Natural killer cell (primary cell): Measurements from ENCODE around the gene TBATA. TPM values are rescaled to one million over a fixed set of nuclear protein-coding genes. Genes with fewer than 3 reads are reported as not detected.

Source experiments
- ATAC-seq, 3 donors: fragments of 150-1000 bp in 2 of 3; fragments of 200-7000 bp in 1 of 3; cut with Tn5 transposase; 1 replicate in 1 of 3; 2 replicates in 2 of 3; pipeline ENCODE4 v1.10.0; 2021; ENCODE audit warnings: mild to moderate bottlenecking in 2 of 3, moderate library complexity in 2 of 3
- DNase-seq, 2 donors: peaks; one replicate each; pipeline versions ENCODE4 v3.0.0 to v3.0.0-alpha.2; 2013 to 2021; ENCODE audit warnings: mixed read lengths in 1 of 2
- H3K27ac ChIP-seq: one replicate; pipeline ENCODE4 v1.5.1; 2013; ENCODE audit warnings: mild to moderate bottlenecking, low read length
- H3K27me3 ChIP-seq: one replicate; pipeline ENCODE4 v1.6.1; 2013; ENCODE audit warnings: low read length; ENCODE audit not compliant: control insufficient read depth, insufficient read depth
- H3K36me3 ChIP-seq: one replicate; pipeline ENCODE4 v1.6.1; 2013; ENCODE audit warnings: low read length; ENCODE audit not compliant: control insufficient read depth, insufficient read depth
- H3K4me1 ChIP-seq: one replicate; pipeline ENCODE4 v1.6.1; 2013; ENCODE audit warnings: low read length; ENCODE audit not compliant: control insufficient read depth, insufficient read depth
- H3K4me3 ChIP-seq: one replicate; pipeline ENCODE4 v1.5.1; 2013; ENCODE audit warnings: low read length
- H3K9me3 ChIP-seq: one replicate; pipeline ENCODE4 v1.6.1; 2013; ENCODE audit warnings: low read length; ENCODE audit not compliant: control insufficient read depth, insufficient read depth
- H3K27ac Mint-ChIP-seq, 2 donors: one replicate each; pipeline ENCODE4 v1.8.0; 2022; ENCODE audit warnings: mild to moderate bottlenecking in 2 of 2, mixed read lengths in 2 of 2, moderate library complexity in 1 of 2
- H3K27me3 Mint-ChIP-seq, 2 donors: one replicate each; pipeline ENCODE4 v1.8.0; 2022; ENCODE audit warnings: low read depth in 2 of 2, mixed read lengths in 2 of 2
- H3K36me3 Mint-ChIP-seq: one replicate; pipeline ENCODE4 v1.8.0; 2022; ENCODE audit warnings: mixed read lengths
- H3K4me1 Mint-ChIP-seq, 2 donors: one replicate each; pipeline ENCODE4 v1.8.0; 2022; ENCODE audit warnings: mixed read lengths in 2 of 2
- H3K4me3 Mint-ChIP-seq: one replicate; pipeline ENCODE4 v1.8.0; 2022; ENCODE audit warnings: mild to moderate bottlenecking, moderate library complexity, mixed read lengths
- H3K9me3 Mint-ChIP-seq, 2 donors: one replicate each; pipeline ENCODE4 v1.8.0; 2022; ENCODE audit warnings: mixed read lengths in 2 of 2
- WGBS: methylation state at CpG from one replicate; pipeline ENCODE4 v1.1.7; 2013; ENCODE audit warnings: missing lambda C conversion rate; ENCODE audit not compliant: insufficient coverage; 5-methylcytosine and 5-hydroxymethylcytosine counted together
- intact Hi-C: fragments of 100-400 bp; cut with micrococcal nuclease; formaldehyde crosslinking; loops from one replicate; pipeline ENCODE4 v1.14.2; 2022
- total RNA-seq, 4 donors: library from RNA; stranded (reverse); fragments of 120-200 nt in 1 of 4; gene quantifications; one replicate each; pipeline versions ENCODE4 v1.2.3 to v1.2.4, GENCODE V29; 2013 to 2022
- TF ChIP-seq, protein P1 (sequence below): fragments of 200-600 bp; IDR thresholded peaks from one replicate; pipeline ENCODE4 v1.8.0; 2022; ENCODE audit warnings: antibody characterized with exemption

TBATA gene
- total RNA-seq, 3 donors from 2014 or later (not counting 1 experiment from before 2014, with no cell fraction given): 0.16 TPM; not detected in 2

- Mint-ChIP-seq H3K36me3 (no peaks in the 10 kb centered on the region), H3K4me1 (peaks cover 17 to 19% of the 10 kb centered on the region in 2 donors), H3K27ac (no peak overlapping the region), H3K4me3 (no peak overlapping the region), H3K9me3 (no peaks in the 10 kb centered on the region), H3K27me3 (no peaks in the 10 kb centered on the region)
- intact Hi-C loops: no loop called here
- no peak for ATAC-seq
- no peak overlapping the region for H3K4me3 ChIP-seq
- DNase-seq: no peak
- 82% methylated on average over 2 of the region's 2 CpGs for WGBS
- no peak overlapping the region for H3K27ac ChIP-seq
- H3K4me1 ChIP-seq: peaks cover 3% of the 10 kb centered on the region
- H3K9me3 ChIP-seq: no peaks in the 10 kb centered on the region
- no peaks in the 10 kb centered on the region for H3K36me3 ChIP-seq
- no peaks in the 10 kb centered on the region for H3K27me3 ChIP-seq
- TF ChIP-seq, protein P1, sequence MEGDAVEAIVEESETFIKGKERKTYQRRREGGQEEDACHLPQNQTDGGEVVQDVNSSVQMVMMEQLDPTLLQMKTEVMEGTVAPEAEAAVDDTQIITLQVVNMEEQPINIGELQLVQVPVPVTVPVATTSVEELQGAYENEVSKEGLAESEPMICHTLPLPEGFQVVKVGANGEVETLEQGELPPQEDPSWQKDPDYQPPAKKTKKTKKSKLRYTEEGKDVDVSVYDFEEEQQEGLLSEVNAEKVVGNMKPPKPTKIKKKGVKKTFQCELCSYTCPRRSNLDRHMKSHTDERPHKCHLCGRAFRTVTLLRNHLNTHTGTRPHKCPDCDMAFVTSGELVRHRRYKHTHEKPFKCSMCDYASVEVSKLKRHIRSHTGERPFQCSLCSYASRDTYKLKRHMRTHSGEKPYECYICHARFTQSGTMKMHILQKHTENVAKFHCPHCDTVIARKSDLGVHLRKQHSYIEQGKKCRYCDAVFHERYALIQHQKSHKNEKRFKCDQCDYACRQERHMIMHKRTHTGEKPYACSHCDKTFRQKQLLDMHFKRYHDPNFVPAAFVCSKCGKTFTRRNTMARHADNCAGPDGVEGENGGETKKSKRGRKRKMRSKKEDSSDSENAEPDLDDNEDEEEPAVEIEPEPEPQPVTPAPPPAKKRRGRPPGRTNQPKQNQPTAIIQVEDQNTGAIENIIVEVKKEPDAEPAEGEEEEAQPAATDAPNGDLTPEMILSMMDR: no peak
Measured at GRCh38 chr10:70728328-70728727, 56.8 kb downstream of the TBATA start.

- DNase-seq (no peak), ATAC-seq (no peak)
- Histone ChIP-seq H3K27ac (no peak overlapping the region), H3K4me3 (no peak overlapping the region), H3K36me3 (no peaks in the 10 kb centered on the region), H3K9me3 (no peaks in the 10 kb centered on the region), H3K27me3 (no peaks in the 10 kb centered on the region), H3K4me1 (peaks cover 3% of the 10 kb centered on the region)
- WGBS: 86% methylated on average over 10 of the region's 10 CpGs
- H3K36me3 Mint-ChIP-seq: no peaks in the 10 kb centered on the region
- peaks cover 9 to 10% of the 10 kb centered on the region in 2 donors for H3K4me1 Mint-ChIP-seq
- no peak overlapping the region for H3K4me3 Mint-ChIP-seq
- H3K9me3 Mint-ChIP-seq: no peaks in the 10 kb centered on the region
- TF ChIP-seq, protein P1: no peak
- H3K27me3 Mint-ChIP-seq: no peaks in the 10 kb centered on the region
- intact Hi-C loops: no loop called here
- no peak overlapping the region for H3K27ac Mint-ChIP-seq
Measured at GRCh38 chr10:70726909-70727495, 58.2 kb downstream of the TBATA start.

- H3K27ac Mint-ChIP-seq: no peak overlapping the region
- intact Hi-C loops: no loop called here
- H3K36me3 Mint-ChIP-seq: no peaks in the 10 kb centered on the region
- no peaks in the 10 kb centered on the region for H3K9me3 Mint-ChIP-seq
- ATAC-seq (no peak), DNase-seq (no peak)
- TF ChIP-seq, protein P1: no peak
- H3K9me3 ChIP-seq: no peaks in the 10 kb centered on the region
- H3K27ac ChIP-seq: no peak overlapping the region
- no peak overlapping the region for H3K4me3 ChIP-seq
- no peaks in the 10 kb centered on the region for H3K4me1 Mint-ChIP-seq
- H3K27me3 Mint-ChIP-seq: no peaks in the 10 kb centered on the region
- H3K36me3 ChIP-seq: no peaks in the 10 kb centered on the region
- no peak overlapping the region for H3K4me3 Mint-ChIP-seq
- H3K4me1 ChIP-seq: no peaks in the 10 kb centered on the region
- H3K27me3 ChIP-seq: no peaks in the 10 kb centered on the region
- 84% methylated on average over 3 of the region's 3 CpGs for WGBS
Measured at GRCh38 chr10:70723771-70724170, 61.4 kb downstream of the TBATA start.

DNA sequence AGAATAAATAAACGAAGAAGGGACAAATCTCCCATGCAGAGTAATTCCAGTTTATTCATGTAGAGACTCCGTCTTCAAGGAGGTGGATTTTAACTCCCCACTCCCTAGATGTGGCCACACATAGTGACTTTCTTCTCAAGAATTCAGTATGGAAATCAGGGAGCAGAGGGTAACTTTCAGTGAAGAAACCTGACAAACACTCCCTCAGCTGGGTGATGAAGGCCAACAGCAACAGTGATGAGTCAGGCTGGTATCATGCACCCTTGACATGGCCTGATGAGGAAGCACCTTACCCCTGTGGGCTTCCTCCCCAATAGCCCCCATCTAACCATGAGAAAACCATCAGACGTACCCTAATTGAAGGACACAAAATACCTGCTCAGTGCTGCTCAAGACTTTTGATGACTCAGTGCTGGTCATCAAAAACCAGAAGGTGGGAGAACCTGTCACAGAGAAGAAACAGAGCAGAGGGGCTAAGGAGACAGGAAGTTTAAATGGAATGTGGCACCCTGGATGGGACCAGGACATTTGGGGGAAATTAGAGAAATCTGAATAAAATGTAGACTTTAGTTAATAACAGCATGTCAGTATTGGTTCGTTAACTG is 62.3 kb downstream of the TBATA start:
- Mint-ChIP-seq H3K27me3 (no peaks in the 10 kb centered on the region), H3K27ac (no peak overlapping the region), H3K4me1 (no peaks in the 10 kb centered on the region), H3K9me3 (no peaks in the 10 kb centered on the region), H3K36me3 (no peaks in the 10 kb centered on the region), H3K4me3 (no peak overlapping the region)
- TF ChIP-seq, protein P1: no peak
- Histone ChIP-seq H3K36me3 (no peaks in the 10 kb centered on the region), H3K9me3 (no peaks in the 10 kb centered on the region), H3K4me1 (no peaks in the 10 kb centered on the region), H3K27me3 (no peaks in the 10 kb centered on the region), H3K27ac (no peak overlapping the region), H3K4me3 (no peak overlapping the region)
- DNase-seq (no peak), ATAC-seq (no peak)
- intact Hi-C loops: no loop called here
- WGBS: 86% methylated on average over 3 of the region's 4 CpGs
